HG02623 (cell line): ENCODE data around the gene GJA4.

Experiments used
- ATAC-seq: cut with Tn5 transposase; IDR thresholded peaks from one replicate; pipeline ENCODE4 v1.9.1; 2021; ENCODE audit warnings: moderate library complexity; ENCODE audit not compliant: unreplicated experiment

Gene GJA4

GRCh38 chr1:34829250-34829649 is 36.5 kb downstream of the GJA4 start:
- ATAC-seq: no peak

GRCh38 chr1:34831721-34832246 is 39.0 kb downstream of the GJA4 start:
- ATAC-seq: no peak

GRCh38 chr1:34833711-34834110 is 40.9 kb downstream of the GJA4 start:
- ATAC-seq: no peak

- ATAC-seq: no peak
Observed at GRCh38 chr1:34839526-34840305, 46.9 kb downstream of the GJA4 start.

- no peak for ATAC-seq
Observed at GRCh38 chr1:34840426-34840825, 47.6 kb downstream of the GJA4 start.

GRCh38 chr1:34842073-34842472 is 49.3 kb downstream of the GJA4 start:
- no peak for ATAC-seq

GRCh38 chr1:34842952-34843371 is 50.2 kb downstream of the GJA4 start:
- ATAC-seq: no peak

- no peak for ATAC-seq
Observed at GRCh38 chr1:34843392-34844251, 50.8 kb downstream of the GJA4 start.

- ATAC-seq: no peak
Observed at GRCh38 chr1:34844252-34844634, 51.4 kb downstream of the GJA4 start.
